DOHH2 (cell line): ENCODE results near the gene INPP4B.

Experiments used
- H3F3A ChIP-seq: fragments of 200-600 bp; sonication (generic), shearing (Covaris generic); 2 replicates; pipeline ENCODE4 v1.6.0; 2016; ENCODE audit warnings: antibody characterized with exemption, mild to moderate bottlenecking; ENCODE audit not compliant: control insufficient read depth, insufficient read depth
- H3K27ac ChIP-seq: fragments of 200-600 bp; sonication (generic); 2 replicates; pipeline ENCODE4 v1.5.1; 2014; ENCODE audit warnings: low read depth, mild to moderate bottlenecking, low read length, moderate library complexity
- H3K27me3 ChIP-seq: fragments of 200-600 bp; sonication (generic); 2 replicates; pipeline ENCODE4 v1.6.1; 2014; ENCODE audit warnings: mild to moderate bottlenecking, low read length, mixed read lengths; ENCODE audit not compliant: control insufficient read depth
- H3K36me3 ChIP-seq: fragments of 200-600 bp; sonication (generic); 2 replicates; pipeline ENCODE4 v1.6.1; 2014; ENCODE audit warnings: mild to moderate bottlenecking, low read length, moderate library complexity, mixed read lengths; ENCODE audit not compliant: control insufficient read depth
- H3K4me1 ChIP-seq: fragments of 200-600 bp; sonication (generic); 2 replicates; pipeline ENCODE4 v1.6.1; 2014; ENCODE audit warnings: mild to moderate bottlenecking, low read length, mixed read lengths; ENCODE audit not compliant: control insufficient read depth
- H3K4me2 ChIP-seq: fragments of 200-600 bp; sonication (generic); 2 replicates; pipeline ENCODE4 v1.6.0; 2014; ENCODE audit warnings: mild to moderate bottlenecking, low read length, moderate library complexity
- H3K4me3 ChIP-seq: fragments of 200-600 bp; sonication (generic); 2 replicates; pipeline ENCODE4 v1.5.1; 2014; ENCODE audit warnings: mild to moderate bottlenecking, low read length, mixed read lengths
- H3K79me2 ChIP-seq: fragments of 200-600 bp; sonication (generic); 2 replicates; pipeline ENCODE4 v1.6.1; 2014; ENCODE audit warnings: mild to moderate bottlenecking, low read length, mixed read lengths; ENCODE audit not compliant: control insufficient read depth
- H3K9me2 ChIP-seq: fragments of 200-600 bp; sonication (generic); replicated peaks from 2 replicates; pipeline ENCODE4 v1.6.1; 2014; ENCODE audit warnings: mild to moderate bottlenecking, low read length, mixed read lengths; ENCODE audit not compliant: control insufficient read depth
- H3K9me3 ChIP-seq: fragments of 200-600 bp; sonication (generic); 2 replicates; pipeline ENCODE4 v1.6.1; 2014; ENCODE audit warnings: antibody characterized with exemption, low read length, mixed read lengths; ENCODE audit not compliant: control insufficient read depth, insufficient read depth
- H4K20me1 ChIP-seq: fragments of 200-600 bp; sonication (generic); 2 replicates; pipeline ENCODE4 v1.6.0; 2014; ENCODE audit warnings: low read depth, mild to moderate bottlenecking, antibody characterized with exemption, low read length, moderate library complexity; ENCODE audit not compliant: control insufficient read depth, insufficient read depth
- EZH2phosphoT487 ChIP-seq: fragments of 200-600 bp; sonication (generic); IDR thresholded peaks from 2 replicates; pipeline ENCODE4 v1.6.1; 2017; ENCODE audit warnings: borderline replicate concordance, mild to moderate bottlenecking, antibody characterized with exemption, low read length, moderate library complexity, mixed read lengths
- TF ChIP-seq, protein P1 (sequence below): fragments of 200-600 bp; sonication (generic); IDR thresholded peaks from one replicate; pipeline ENCODE4 v1.5.1; 2014; ENCODE audit warnings: antibody characterized with exemption, mild to moderate bottlenecking, low read depth, low read length; ENCODE audit not compliant: poor library complexity, severe bottlenecking

The INPP4B gene

DNA sequence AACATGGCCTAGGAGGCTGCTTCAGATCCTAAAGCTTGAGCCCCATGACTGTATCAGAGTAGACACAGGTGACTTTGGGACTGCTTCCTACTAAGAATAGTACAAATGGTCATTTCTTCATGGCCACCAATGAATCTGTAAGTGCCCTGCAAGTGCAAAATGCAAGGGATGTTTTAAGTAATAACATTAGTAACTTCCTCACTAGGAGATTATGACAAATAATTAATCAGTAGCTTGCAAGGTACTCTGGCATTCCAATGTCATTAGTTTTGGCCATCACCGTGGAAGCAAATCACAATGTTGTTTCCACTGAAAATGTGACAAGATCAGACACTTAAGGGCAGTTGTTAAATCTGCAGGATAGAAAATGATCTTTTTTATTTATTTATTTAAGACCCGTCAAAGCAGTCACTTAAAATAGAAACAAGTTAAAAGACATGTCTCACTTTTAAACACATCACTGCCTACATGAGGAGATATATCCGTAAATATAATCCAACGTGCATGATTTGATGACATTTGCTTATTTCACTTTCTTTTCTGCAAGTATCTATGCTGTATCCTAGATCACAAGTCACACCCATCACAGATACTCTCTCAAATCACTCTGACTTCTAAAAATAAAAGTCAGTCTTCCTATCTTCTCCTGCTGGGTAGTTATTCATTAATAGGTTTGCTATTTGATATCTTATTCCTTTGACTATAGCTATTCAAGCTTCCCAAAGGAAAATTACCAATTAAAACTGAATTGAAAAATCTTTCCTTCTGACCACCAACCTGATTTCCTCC, 809.1 kb downstream of the INPP4B start:
- no peak overlapping the region for H3K4me3 ChIP-seq
- H3K4me2 ChIP-seq, result no peak overlapping the region
- H3K9me2 ChIP-seq, result no peaks in the 10 kb centered on the region
- no peaks in the 10 kb centered on the region for H3F3A ChIP-seq
- no peaks in the 10 kb centered on the region for H3K4me1 ChIP-seq
- no peak overlapping the region for H3K27ac ChIP-seq
- TF ChIP-seq EZH2phosphoT487, result no peak
- TF ChIP-seq, protein P1, sequence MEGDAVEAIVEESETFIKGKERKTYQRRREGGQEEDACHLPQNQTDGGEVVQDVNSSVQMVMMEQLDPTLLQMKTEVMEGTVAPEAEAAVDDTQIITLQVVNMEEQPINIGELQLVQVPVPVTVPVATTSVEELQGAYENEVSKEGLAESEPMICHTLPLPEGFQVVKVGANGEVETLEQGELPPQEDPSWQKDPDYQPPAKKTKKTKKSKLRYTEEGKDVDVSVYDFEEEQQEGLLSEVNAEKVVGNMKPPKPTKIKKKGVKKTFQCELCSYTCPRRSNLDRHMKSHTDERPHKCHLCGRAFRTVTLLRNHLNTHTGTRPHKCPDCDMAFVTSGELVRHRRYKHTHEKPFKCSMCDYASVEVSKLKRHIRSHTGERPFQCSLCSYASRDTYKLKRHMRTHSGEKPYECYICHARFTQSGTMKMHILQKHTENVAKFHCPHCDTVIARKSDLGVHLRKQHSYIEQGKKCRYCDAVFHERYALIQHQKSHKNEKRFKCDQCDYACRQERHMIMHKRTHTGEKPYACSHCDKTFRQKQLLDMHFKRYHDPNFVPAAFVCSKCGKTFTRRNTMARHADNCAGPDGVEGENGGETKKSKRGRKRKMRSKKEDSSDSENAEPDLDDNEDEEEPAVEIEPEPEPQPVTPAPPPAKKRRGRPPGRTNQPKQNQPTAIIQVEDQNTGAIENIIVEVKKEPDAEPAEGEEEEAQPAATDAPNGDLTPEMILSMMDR, result no peak
- no peaks in the 10 kb centered on the region for H3K36me3 ChIP-seq
- H4K20me1 ChIP-seq, result no peaks in the 10 kb centered on the region
- H3K9me3 ChIP-seq, result no peaks in the 10 kb centered on the region
- H3K79me2 ChIP-seq, result no peaks in the 10 kb centered on the region
- H3K27me3 ChIP-seq, result no peaks in the 10 kb centered on the region

DNA sequence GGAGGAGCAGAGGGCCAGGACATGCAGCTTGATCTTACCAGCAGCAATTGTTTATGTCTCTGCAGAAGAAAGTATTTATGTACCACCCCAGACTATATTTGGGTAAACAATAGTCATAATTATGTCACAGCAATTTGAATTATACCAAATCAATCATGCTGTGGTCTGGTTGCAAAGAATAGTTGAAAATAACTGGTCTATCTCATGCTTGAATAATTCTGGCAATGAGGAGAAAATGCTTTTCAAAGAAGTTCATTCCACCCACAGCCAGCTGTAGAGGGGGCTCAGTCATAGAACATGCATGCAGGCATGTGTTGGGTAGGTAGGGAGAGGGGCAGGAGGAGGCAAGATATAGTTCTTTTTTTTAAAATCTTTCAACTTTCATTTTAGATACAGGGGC, 810.5 kb downstream of the INPP4B start:
- Histone ChIP-seq H3K4me1 (no peaks in the 10 kb centered on the region), H4K20me1 (no peaks in the 10 kb centered on the region), H3K79me2 (no peaks in the 10 kb centered on the region), H3K4me3 (no peak overlapping the region), H3K4me2 (no peak overlapping the region), H3K9me3 (no peaks in the 10 kb centered on the region), H3F3A (no peaks in the 10 kb centered on the region), H3K27me3 (no peaks in the 10 kb centered on the region), H3K9me2 (no peaks in the 10 kb centered on the region), H3K27ac (no peak overlapping the region), H3K36me3 (no peaks in the 10 kb centered on the region)
- TF ChIP-seq, protein P1, result no peak
- no peak for TF ChIP-seq EZH2phosphoT487

DNA sequence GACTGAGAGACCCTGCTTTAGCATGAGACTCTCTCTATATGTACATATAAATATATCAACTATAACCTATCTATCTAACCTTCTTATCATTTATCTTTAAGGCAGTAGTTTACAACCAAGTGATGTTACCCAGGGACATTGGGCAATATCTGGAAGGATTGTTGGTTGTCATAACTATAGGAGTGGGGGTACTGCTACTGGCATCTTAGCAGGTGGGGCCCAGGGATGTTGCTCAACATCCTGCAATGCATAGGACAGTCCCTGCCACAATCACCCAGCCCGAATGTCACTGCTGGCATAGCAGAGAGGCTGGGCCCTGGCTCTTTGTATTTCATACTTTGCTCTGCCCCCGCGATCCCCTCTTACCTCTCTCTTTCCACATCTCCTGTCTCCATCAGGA, 812.0 kb downstream of the INPP4B start:
- no peaks in the 10 kb centered on the region for H3K9me2 ChIP-seq
- H3K4me1 ChIP-seq, result no peaks in the 10 kb centered on the region
- H3K9me3 ChIP-seq, result no peaks in the 10 kb centered on the region
- no peaks in the 10 kb centered on the region for H3K79me2 ChIP-seq
- H3F3A ChIP-seq, result no peaks in the 10 kb centered on the region
- H4K20me1 ChIP-seq, result no peaks in the 10 kb centered on the region
- no peak overlapping the region for H3K4me2 ChIP-seq
- no peak overlapping the region for H3K27ac ChIP-seq
- no peaks in the 10 kb centered on the region for H3K27me3 ChIP-seq
- no peak for TF ChIP-seq EZH2phosphoT487
- TF ChIP-seq, protein P1, result no peak
- no peak overlapping the region for H3K4me3 ChIP-seq
- no peaks in the 10 kb centered on the region for H3K36me3 ChIP-seq

DNA sequence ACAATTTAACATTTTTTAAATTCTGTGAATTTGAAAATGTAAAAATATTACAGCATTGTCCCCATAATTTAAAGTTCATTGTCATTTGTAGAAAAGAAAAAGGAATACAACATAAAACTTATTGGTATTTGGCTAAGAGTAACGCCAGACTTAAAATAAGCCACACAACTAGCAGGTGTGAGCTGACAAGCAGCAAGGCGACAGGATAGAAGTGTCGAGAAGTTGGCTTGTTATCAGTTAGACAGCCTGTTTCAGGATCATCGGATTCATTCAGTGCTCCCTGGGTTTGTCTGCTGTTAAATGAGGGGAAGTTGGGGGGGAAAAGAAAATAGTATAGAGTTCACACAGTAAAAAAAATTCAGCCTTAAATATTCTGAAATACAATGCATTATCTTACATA, 816.1 kb downstream of the INPP4B start:
- H3K79me2 ChIP-seq, result no peaks in the 10 kb centered on the region
- no peaks in the 10 kb centered on the region for H3F3A ChIP-seq
- H3K27ac ChIP-seq, result no peak overlapping the region
- no peak overlapping the region for H3K4me2 ChIP-seq
- no peaks in the 10 kb centered on the region for H3K36me3 ChIP-seq
- no peaks in the 10 kb centered on the region for H3K9me3 ChIP-seq
- H4K20me1 ChIP-seq, result no peaks in the 10 kb centered on the region
- no peak for TF ChIP-seq EZH2phosphoT487
- TF ChIP-seq, protein P1, result no peak
- no peaks in the 10 kb centered on the region for H3K9me2 ChIP-seq
- no peaks in the 10 kb centered on the region for H3K27me3 ChIP-seq
- no peaks in the 10 kb centered on the region for H3K4me1 ChIP-seq
- H3K4me3 ChIP-seq, result no peak overlapping the region
